CD4-positive, CD25-positive, alpha-beta regulatory T cell (primary cell): Measurements from ENCODE around the gene HIP1R. TPM values are rescaled to one million over a fixed set of nuclear protein-coding genes. Genes with fewer than 3 reads are reported as not detected.
A peak's percentile ranks its signal among the peaks of the same experiment; 100 is the strongest.
"Not testable (repeated sequence)": the region's sequence is repeated elsewhere in the genome, so short reads cannot be mapped to it uniquely, and the experiment has no call there.

ENCODE experiments used
- ATAC-seq, 2 donors: fragments of 150-1000 bp; cut with Tn5 transposase; one replicate each; pipeline ENCODE4 v1.10.0; 2021; ENCODE audit warnings: low read depth in 2 of 2, moderate number of reproducible peaks in 2 of 2, moderate library complexity in 1 of 2
- DNase-seq, 3 donors: peaks; one replicate each; pipeline versions ENCODE4 v3.0.0 to v3.0.0-alpha.2; 2012 to 2022; ENCODE audit warnings: mixed read lengths in 1 of 3
- H3K27ac ChIP-seq: one replicate; pipeline ENCODE4 v1.7.0; 2013; ENCODE audit warnings: mild to moderate bottlenecking, low read length; ENCODE audit not compliant: insufficient read depth, poor library complexity, severe bottlenecking
- H3K27me3 ChIP-seq: one replicate; pipeline ENCODE4 v1.7.0; 2013; ENCODE audit warnings: low read length; ENCODE audit not compliant: control insufficient read depth, insufficient read depth
- H3K36me3 ChIP-seq: one replicate; pipeline ENCODE4 v1.7.0; 2013; ENCODE audit warnings: mild to moderate bottlenecking, low read length, moderate library complexity; ENCODE audit not compliant: control insufficient read depth, insufficient read depth
- H3K4me1 ChIP-seq: 2 replicates; pipeline ENCODE4 v1.7.0; 2013; ENCODE audit warnings: mild to moderate bottlenecking, low read length; ENCODE audit not compliant: insufficient read depth, control insufficient read depth, poor library complexity, severe bottlenecking
- H3K4me3 ChIP-seq: one replicate; pipeline ENCODE4 v1.7.0; 2013; ENCODE audit warnings: low read depth, mild to moderate bottlenecking, low read length, moderate library complexity
- H3K9me3 ChIP-seq, 2 experiments: 1 replicate in 1 of 2; 2 replicates in 1 of 2; pipeline ENCODE4 v1.7.0; 2013; ENCODE audit warnings: low read length in 2 of 2, mild to moderate bottlenecking in 1 of 2, moderate library complexity in 1 of 2; ENCODE audit not compliant: control insufficient read depth in 2 of 2
- H3K27ac Mint-ChIP-seq, 3 donors: one replicate each; pipeline ENCODE4 v1.8.0; 2020 to 2022; ENCODE audit warnings: mild to moderate bottlenecking in 3 of 3, mixed read lengths in 3 of 3, moderate library complexity in 2 of 3
- H3K27me3 Mint-ChIP-seq: one replicate; pipeline ENCODE4 v1.8.0; 2022; ENCODE audit warnings: mild to moderate bottlenecking, mixed read lengths
- H3K36me3 Mint-ChIP-seq: one replicate; pipeline ENCODE4 v1.8.0; 2020; ENCODE audit warnings: mixed read lengths
- H3K4me1 Mint-ChIP-seq, 4 donors: one replicate each; pipeline ENCODE4 v1.8.0; 2020 to 2022; ENCODE audit warnings: mixed read lengths in 4 of 4, mild to moderate bottlenecking in 1 of 4
- H3K4me3 Mint-ChIP-seq, 4 donors: one replicate each; pipeline ENCODE4 v1.8.0; 2020 to 2022; ENCODE audit warnings: mild to moderate bottlenecking in 4 of 4, mixed read lengths in 4 of 4, moderate library complexity in 3 of 4
- H3K9me3 Mint-ChIP-seq, 7 donors: one replicate each; pipeline ENCODE4 v1.8.0; 2020 to 2022; ENCODE audit warnings: mixed read lengths in 7 of 7, mild to moderate bottlenecking in 3 of 7, moderate library complexity in 2 of 7
- polyA plus RNA-seq, 4 donors: library from polyadenylated mRNA; unstranded; fragments of 300-500 nt; fragmentation: Illumina TruSeq; gene quantifications; one replicate each; pipeline ENCODE4 v1.2.3, GENCODE V29; 2021
- total RNA-seq: library from RNA; stranded (reverse); gene quantifications from one replicate; pipeline ENCODE4 v1.2.3, GENCODE V29; 2022

Gene HIP1R
- total and polyA plus RNA-seq, 5 donors from 2014 or later, result 3.8 to 56.0 (median 5.5) TPM

- ATAC-seq (peak; percentile 71 to 77), DNase-seq (peak; percentile 52 to 72 (median 55))
- Histone ChIP-seq H3K4me3 (peak overlapping the region; percentile 69), H3K4me1 (peaks cover 68% of the 10 kb centered on the region), H3K27ac (peak overlapping the region; percentile 84), H3K36me3 (no peaks in the 10 kb centered on the region), H3K9me3 (no peaks in the 10 kb centered on the region), H3K27me3 (no peaks in the 10 kb centered on the region)
- no peaks in the 10 kb centered on the region for H3K27me3 Mint-ChIP-seq
- no peaks in the 10 kb centered on the region for H3K9me3 Mint-ChIP-seq
- peaks cover 34 to 91% (median 68%) of the 10 kb centered on the region in 4 donors for H3K4me1 Mint-ChIP-seq
- H3K4me3 Mint-ChIP-seq, result peak overlapping the region; percentile 62 to 91 (median 86)
- H3K36me3 Mint-ChIP-seq, result peaks cover 13% of the 10 kb centered on the region
- peak overlapping the region; percentile 72 to 97 (median 95) for H3K27ac Mint-ChIP-seq
These were observed 53.0 kb downstream of the HIP1R start for GRCh38 chr12:122888232-122888752.

- DNase-seq (no peak), ATAC-seq (no peak)
- peaks cover 10% of the 10 kb centered on the region for H3K36me3 Mint-ChIP-seq
- H3K27me3 Mint-ChIP-seq, result peaks cover 2% of the 10 kb centered on the region
- no peaks in the 10 kb centered on the region for H3K9me3 Mint-ChIP-seq
- Histone ChIP-seq H3K9me3 (no peaks in the 10 kb centered on the region), H3K27ac (no peak overlapping the region), H3K36me3 (no peaks in the 10 kb centered on the region), H3K4me1 (peaks cover 73% of the 10 kb centered on the region), H3K27me3 (no peaks in the 10 kb centered on the region), H3K4me3 (no peak overlapping the region)
- H3K4me1 Mint-ChIP-seq, result peaks cover 43 to 91% (median 70%) of the 10 kb centered on the region in 4 donors
- H3K27ac Mint-ChIP-seq, result peak overlapping the region; percentile 78 to 95 (median 80)
- peak overlapping the region in 3 of 4 donors; percentile 71 to 91 (median 83) for H3K4me3 Mint-ChIP-seq
These were observed 54.7 kb downstream of the HIP1R start for GRCh38 chr12:122889761-122890520.

GRCh38 chr12:122891661-122892525, 56.6 kb downstream of the HIP1R start:
- Histone ChIP-seq H3K4me1 (peaks cover 85% of the 10 kb centered on the region), H3K27me3 (no peaks in the 10 kb centered on the region), H3K4me3 (no peak overlapping the region), H3K27ac (no peak overlapping the region), H3K9me3 (no peaks in the 10 kb centered on the region), H3K36me3 (no peaks in the 10 kb centered on the region)
- peak overlapping the region in 1 of 3 donors; percentile 41 for H3K27ac Mint-ChIP-seq
- H3K36me3 Mint-ChIP-seq, result peaks cover 10% of the 10 kb centered on the region
- no peak for DNase-seq
- peaks cover 10% of the 10 kb centered on the region for H3K27me3 Mint-ChIP-seq
- peak overlapping the region; percentile 39 to 92 (median 72) for H3K4me3 Mint-ChIP-seq
- H3K4me1 Mint-ChIP-seq, result peaks cover 47 to 96% (median 76%) of the 10 kb centered on the region in 4 donors
- ATAC-seq, result no peak
- H3K9me3 Mint-ChIP-seq, result peaks cover 0 to 4% (median 0%) of the 10 kb centered on the region in 7 donors

GRCh38 chr12:122892724-122893123, 57.5 kb downstream of the HIP1R start:
- not testable (repeated sequence) for H3K27me3 ChIP-seq, H3K27ac Mint-ChIP-seq, H3K4me3 ChIP-seq, H3K27ac ChIP-seq, ATAC-seq, H3K36me3 Mint-ChIP-seq, H3K9me3 Mint-ChIP-seq, H3K9me3 ChIP-seq, DNase-seq, H3K36me3 ChIP-seq, H3K27me3 Mint-ChIP-seq
- peaks cover 83% of the 10 kb centered on the region for H3K4me1 ChIP-seq
- Mint-ChIP-seq H3K4me1 (peaks cover 39 to 96% (median 69%) of the 10 kb centered on the region in 4 donors), H3K4me3 (peak overlapping the region; percentile 39 to 92 (median 72))

GRCh38 chr12:122893208-122894153, 58.2 kb downstream of the HIP1R start:
- no peaks in the 10 kb centered on the region for H3K36me3 ChIP-seq
- H3K27ac Mint-ChIP-seq, result peak overlapping the region; percentile 56 to 100 (median 84)
- peak overlapping the region; percentile 88 for H3K4me3 ChIP-seq
- H3K27ac ChIP-seq, result peak overlapping the region; percentile 88
- DNase-seq (no peak), ATAC-seq (no peak)
- peak overlapping the region; percentile 81 to 95 (median 92) for H3K4me3 Mint-ChIP-seq
- no peaks in the 10 kb centered on the region for H3K9me3 ChIP-seq
- H3K4me1 ChIP-seq, result peaks cover 83% of the 10 kb centered on the region
- peaks cover 3% of the 10 kb centered on the region for H3K36me3 Mint-ChIP-seq
- no peaks in the 10 kb centered on the region for H3K27me3 ChIP-seq
- peaks cover 13% of the 10 kb centered on the region for H3K27me3 Mint-ChIP-seq
- peaks cover 0 to 4% (median 1%) of the 10 kb centered on the region in 7 donors for H3K9me3 Mint-ChIP-seq
- peaks cover 35 to 96% (median 68%) of the 10 kb centered on the region in 4 donors for H3K4me1 Mint-ChIP-seq

- H3K9me3 Mint-ChIP-seq, result peaks cover 0 to 4% (median 1%) of the 10 kb centered on the region in 7 donors
- Histone ChIP-seq H3K4me1 (peaks cover 83% of the 10 kb centered on the region), H3K9me3 (no peaks in the 10 kb centered on the region), H3K27ac (peak overlapping the region; percentile 88), H3K4me3 (peak overlapping the region; percentile 88), H3K27me3 (no peaks in the 10 kb centered on the region), H3K36me3 (no peaks in the 10 kb centered on the region)
- H3K4me3 Mint-ChIP-seq, result peak overlapping the region; percentile 81 to 95 (median 92)
- peaks cover 13% of the 10 kb centered on the region for H3K27me3 Mint-ChIP-seq
- ATAC-seq (no peak), DNase-seq (no peak)
- H3K4me1 Mint-ChIP-seq, result peaks cover 37 to 96% (median 68%) of the 10 kb centered on the region in 4 donors
- peak overlapping the region; percentile 99 to 100 (median 100) for H3K27ac Mint-ChIP-seq
- peaks cover 3% of the 10 kb centered on the region for H3K36me3 Mint-ChIP-seq
These were observed 59.2 kb downstream of the HIP1R start for GRCh38 chr12:122894193-122895121.
